HG03439 (cell line): ENCODE results near the gene CNBP.
"Not testable (repeated sequence)": the region's sequence is repeated elsewhere in the genome, so short reads cannot be mapped to it uniquely, and the experiment has no call there.

Experiments
- ATAC-seq: cut with Tn5 transposase; IDR thresholded peaks from one replicate; pipeline ENCODE4 v1.9.1; 2021; ENCODE audit warnings: mild to moderate bottlenecking, moderate library complexity; ENCODE audit not compliant: unreplicated experiment

The CNBP gene

DNA sequence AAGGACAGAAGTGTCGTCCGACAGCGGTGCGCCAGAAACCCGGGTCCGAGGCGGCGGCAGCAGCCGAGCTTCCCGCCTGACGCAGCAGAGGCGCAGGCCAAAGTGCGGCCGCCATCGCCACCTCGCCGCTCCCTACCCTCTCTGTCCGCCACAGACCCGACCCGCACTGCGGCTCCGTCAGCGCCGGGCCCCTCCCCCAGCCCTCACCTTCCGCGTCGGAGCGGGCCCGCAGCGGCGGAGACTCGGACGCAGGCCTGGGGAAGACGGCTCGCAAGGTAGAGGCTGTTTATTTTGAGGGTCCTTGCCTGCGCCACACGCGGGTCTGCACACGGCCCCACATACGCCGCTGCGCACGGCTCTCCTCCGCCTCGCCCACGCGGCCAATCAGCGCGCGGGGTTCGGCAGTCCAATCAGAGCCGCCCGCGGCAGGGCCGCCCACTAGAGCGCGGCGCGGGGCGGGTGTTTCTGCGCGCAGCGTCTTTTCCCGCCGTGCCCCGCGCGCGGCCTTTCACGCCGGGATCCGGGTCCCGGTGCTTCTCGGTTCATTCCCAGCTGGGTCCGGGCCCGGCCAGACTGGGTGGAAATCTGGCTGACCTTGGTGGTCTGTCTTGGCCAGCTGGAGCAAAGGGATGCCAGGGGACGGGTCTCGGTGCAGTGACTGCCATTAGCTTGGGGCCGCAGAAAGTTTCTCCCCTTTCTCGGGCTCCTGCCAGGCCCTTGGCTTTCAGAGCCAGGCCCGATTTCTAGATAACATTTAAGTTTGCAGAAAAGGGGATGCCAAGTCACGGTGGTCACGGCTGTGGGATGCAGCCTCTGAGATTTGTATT lies at the start of gene CNBP:
CNBP (minus strand) TSS at position 328 of the 827 bp plus-strand sequence. CDS start 12,139 bp downstream, outside the sequence.
- ATAC-seq, result peak; percentile 96

DNA sequence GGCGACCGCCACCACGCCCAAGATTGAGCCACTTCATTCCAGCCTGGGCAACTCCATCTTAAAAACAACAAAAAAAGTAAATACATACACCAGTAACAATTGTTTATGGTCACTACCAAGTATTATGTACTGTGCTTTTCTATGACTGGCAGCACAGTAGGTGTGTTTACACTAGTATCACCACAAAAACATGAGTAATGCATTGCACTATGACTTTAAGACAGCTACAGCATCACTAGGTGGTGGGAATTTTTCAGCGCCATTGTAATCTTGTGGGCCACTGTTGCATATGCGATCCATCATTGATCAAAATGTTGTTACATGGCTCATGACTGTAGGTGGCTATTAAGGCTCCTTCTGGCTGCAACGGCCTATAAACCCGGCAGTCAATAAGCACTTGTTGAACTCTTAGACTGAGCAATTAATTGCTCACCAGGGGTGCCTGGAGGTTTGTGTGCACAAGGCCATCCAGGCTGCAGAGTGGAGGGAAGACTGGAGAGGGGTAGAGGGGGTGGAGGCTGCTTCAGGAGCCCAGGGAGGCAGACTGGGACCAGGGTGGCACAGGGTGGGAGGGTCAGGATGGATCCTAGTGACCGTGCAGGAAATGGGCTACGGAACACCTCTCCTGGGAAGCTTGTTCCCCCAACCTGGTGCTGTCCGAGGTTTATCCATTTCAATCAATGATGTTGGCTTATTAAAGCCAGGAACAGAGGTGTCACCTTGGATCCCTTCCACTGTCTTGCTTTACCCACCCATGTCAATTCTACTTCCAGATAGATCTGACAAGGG lies 47.8 kb upstream of the CNBP start:
- ATAC-seq, result no peak

DNA sequence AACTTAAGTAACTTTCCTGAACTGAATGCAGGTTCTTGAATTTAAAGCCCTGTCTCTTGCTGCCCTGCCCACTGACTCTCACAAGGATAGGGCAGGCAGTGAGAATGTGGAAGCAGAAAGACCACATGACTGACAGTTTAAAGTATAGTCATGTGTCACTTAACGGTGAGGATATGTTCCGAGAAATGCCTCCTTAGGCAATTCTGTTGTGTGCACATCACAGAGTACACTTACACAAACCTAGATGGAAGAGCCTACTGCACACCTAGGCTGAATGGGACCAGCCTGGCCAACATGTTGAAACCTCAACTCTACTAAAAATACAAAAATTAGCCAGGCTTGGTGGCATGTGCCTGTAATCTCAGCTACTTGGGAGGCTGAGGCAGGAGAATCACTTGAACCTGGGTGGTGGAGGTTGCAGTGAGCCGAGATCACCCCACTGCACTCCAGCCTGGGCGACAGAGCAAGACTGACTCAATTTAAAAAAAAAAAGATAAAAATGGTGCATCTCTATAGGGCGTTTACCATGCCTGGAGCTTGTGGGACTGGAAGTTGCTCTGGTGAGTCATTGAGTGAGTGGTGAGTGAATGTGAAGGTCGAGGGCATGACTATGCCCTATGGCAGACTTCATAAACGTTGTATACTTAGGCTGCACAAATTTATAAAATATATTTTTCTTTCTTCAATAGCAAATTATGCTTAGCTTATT lies 46.8 kb upstream of the CNBP start:
- ATAC-seq, result no peak

DNA sequence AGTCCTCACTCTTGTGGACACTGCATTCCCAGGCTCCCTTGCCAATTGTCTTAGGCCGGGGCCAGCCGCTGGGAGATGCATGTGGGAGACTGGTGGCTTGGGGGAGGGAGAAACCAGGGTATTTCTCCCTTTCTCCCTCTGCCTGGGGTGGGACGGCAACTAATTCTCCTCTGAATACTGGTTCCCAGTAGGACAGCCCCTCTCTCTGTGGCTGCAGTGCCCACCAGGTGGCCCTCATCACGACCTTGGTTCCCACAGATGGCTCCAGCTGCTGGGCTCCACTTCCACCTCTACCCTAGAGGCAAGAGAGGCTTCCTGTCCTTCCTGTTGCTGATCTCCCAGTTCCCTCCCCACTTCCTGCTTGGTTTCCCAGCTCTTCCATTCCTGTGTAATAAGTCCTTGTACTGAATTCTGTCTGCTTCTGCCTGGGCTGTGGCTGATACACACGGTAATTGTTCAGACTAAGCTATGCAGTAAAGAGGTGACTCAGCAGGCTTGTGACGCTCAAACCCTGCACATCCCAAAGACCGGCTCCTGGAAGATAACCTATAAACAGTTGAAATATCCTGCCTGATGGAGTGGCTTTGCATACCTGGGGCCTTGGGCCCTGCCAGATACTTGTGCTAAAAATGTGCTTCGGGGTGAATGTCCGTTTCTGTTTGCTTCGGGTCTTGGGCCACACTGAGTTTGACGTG lies 45.3 kb upstream of the CNBP start:
- ATAC-seq, result no peak

DNA sequence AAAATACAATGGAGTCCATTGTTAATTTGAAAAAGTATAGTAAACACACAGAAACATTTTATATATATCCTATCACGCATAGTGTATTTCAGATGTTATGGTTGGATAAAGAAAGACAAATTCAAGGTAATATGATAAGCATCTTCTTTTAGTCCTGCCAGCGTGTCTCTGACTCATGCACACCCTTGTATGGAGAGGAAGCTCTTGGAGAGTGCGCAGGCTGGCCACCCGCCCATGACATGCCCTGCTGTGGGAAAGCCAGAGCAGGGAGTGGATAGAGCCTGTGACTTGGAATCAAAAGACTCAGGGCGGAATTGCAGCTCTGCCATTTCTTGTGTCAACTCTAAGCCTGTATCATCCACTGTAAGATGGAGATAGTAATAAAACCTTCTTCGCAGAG lies 42.7 kb upstream of the CNBP start:
- no peak for ATAC-seq

DNA sequence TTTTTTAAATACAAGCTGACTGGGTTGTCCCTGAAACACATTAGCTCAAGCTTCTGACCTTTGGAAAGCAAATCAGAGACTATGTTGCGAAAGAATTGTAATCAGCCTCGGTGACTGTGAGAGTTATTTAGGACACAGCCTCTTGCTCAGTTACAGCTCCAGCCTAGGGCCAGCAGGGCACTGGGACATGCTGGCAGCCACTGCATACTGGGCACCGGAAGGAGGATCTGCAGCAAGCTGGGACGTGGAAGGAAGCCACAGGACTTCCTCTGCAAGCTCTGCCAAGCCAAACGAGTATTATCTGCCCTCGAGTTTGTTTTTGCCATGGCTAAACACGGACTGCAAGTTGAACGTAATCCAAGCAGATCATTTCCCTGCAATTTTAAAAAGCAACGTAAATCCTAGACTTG lies 41.3 kb upstream of the CNBP start:
- ATAC-seq, result no peak

DNA sequence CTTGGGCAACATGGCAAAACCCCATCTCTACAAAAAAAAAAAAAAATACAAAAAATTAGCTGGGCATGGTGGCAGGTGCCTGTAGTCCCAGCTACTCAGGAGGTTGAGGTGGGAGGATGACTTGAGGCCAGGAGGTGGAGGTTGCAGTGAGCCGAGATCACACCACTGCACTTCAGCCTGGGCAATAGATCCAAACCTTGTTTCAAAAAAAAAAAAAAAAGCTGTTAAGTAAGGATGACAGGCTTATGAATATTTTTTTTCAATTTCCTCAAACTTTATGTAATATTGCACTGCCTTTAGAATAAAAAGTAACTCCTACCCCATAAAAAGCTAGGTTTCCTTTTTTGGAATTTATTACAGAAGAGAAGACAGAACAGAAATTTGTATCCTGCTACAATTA lies 40.7 kb upstream of the CNBP start:
- not testable (repeated sequence) for ATAC-seq

DNA sequence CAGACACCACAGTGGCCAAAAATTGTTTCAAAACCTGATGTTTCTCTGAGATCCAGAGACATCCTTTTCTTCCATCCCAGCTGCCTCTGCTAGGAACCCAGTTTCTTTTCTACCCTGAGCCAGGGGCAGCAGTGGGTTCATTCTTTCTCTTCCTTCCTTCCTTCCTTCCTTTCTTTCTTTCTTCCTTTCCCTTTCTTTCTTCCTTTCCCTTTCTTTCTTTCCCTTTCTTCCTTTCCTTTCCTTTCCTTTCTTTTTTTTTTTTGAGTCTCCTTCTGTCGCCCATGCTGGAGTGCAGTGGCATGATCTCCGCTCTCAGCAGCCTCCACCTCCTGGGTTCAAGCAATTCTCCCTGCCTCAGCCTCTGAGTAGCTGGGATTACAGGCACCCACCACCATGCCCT lies 35.0 kb upstream of the CNBP start:
- ATAC-seq, result no peak

DNA sequence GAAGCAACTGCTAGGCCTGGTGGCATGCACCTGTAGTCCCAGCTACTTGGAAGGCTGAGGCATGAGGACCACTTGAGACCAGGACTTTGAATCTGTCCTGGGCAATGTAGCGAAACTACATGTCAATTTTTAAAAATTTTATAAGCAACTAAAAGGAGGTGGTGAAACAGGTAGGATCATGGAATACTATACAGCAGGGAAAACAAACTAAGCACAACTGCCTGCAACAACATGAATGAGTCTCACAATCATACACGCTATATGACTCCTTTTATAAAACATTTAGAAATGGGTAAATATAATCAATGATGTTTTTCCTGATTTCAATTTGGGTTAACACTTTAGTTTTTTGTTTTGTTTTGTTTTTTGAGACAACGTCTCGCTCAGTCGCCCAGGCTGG lies 29.5 kb upstream of the CNBP start:
- ATAC-seq, result no peak

DNA sequence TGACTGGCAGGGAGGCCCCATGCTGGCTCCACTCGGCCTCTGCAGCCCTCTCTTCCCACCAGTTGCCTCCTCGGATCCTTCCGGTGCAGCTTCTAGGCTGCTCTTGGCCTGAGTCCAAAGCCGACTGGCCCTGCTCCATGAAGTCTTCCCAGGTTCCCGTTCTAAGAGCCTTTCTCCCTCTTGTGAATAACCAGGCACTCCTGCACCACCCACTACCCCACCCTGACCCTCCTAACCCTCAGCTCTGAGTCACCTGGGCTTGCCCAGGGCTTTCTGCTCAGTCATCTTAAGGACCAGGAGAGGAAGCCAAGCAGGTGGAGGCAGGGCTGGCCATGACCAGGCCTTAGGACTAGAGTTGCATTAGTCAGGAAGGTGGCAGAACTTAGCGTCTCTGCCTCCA lies 28.1 kb upstream of the CNBP start:
- no peak for ATAC-seq

DNA sequence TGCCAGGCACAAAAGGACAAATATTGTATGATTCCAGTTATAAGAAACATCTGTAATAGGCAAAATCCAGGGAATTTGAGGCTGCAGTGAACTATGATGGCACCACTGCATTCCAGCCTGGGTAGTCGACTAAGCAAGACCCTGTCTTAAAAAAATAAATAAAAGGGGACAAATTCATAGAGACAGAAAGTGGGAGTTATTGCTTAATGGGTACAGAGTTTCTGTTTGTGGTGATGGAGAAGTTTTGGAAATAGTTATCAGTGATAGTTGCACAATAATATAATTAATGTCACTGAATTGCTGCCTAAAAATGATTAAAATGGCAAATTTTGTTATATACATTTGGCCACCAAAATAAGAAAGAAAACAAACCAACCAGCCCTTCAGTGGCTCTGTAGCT lies 27.6 kb upstream of the CNBP start:
- ATAC-seq, result no peak

DNA sequence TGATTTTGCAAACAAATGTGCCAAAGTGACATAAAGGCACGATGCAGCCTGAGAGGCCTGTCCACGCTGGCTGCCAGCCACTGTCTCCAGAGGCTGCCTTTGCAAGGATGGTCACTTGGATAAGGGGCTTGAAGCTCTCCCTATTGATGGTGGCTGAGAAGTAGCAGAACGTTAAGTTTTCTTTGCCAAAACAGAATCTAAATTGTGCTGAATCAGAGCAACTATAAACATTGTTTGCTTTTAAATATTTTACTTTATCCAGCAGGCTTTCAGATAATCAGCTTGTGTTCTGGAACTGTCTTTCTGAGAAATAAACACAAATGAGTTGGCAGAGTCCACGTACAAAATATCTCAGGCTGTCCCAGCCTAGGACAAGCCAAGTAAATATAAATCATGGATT lies 23.8 kb upstream of the CNBP start:
- ATAC-seq, result no peak

DNA sequence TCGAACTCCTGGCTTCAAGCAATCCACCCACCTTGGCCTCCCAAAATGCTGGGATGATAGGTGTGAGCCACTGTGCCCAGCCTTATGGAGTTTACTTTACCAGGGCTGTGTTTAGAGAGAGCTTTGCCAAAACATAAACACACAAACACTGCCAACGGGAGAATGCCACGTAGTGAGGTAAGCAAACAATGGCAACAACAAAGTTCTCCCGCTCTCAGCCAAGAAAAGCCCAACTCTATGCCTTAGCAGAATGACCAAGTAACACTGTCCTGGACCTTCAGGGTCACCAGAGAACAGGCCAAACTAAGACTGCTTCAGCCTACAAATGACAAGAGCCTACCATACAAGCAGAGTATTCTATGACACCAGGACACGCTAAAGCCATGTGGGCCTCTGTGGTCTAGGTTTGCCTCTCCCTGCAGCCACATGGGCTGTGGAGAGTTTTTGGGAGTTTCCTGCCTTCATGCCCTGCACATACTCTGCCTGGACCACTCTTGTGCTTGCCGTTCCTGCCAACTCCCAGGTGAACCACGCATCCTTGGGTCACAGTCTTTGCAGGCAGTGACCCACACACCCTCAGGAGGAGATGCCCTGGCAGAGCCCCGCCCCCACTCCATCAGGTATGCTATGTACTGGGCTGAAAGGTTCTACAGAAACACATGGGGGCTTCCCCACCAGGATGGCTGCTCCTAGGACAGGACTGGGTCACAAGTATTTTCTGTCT lies 21.6 kb upstream of the CNBP start:
- ATAC-seq, result no peak

DNA sequence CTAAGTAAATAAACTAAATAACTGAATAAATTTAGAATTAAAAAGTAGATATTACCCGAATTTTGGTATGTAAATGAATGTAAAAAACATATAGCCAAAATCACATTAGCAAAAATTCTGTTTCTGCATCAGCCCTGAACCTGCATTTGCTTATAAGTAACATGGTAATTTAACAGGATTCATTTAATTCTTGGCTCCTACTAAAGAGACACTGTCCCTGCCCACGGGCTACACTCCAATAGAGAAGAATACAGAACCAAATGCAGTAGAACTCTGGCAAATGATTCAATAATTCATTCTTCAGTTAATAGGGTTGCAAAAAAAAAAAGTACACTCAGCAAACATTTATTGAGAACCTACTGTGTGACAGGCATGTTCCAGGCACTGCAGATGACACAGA lies 20.8 kb upstream of the CNBP start:
- ATAC-seq, result no peak

DNA sequence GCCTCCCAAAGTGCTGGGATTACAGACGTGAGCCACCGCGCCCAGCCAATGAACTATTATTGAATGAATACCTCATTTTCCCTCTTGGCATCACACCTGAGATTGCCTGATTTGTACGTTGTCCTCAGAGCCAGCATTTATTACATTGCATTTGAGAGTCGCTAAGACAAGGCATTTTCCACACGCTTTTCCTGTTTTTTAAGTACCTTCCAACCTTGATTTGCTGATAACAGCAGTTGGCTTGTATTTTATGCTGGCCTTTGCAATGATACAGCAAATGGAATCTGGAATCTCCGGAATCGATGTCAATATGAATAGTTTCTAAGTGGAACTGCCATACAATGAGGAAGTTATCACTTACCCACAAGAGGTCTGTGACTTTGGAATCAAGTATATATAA lies 15.7 kb upstream of the CNBP start:
- ATAC-seq, result no peak

DNA sequence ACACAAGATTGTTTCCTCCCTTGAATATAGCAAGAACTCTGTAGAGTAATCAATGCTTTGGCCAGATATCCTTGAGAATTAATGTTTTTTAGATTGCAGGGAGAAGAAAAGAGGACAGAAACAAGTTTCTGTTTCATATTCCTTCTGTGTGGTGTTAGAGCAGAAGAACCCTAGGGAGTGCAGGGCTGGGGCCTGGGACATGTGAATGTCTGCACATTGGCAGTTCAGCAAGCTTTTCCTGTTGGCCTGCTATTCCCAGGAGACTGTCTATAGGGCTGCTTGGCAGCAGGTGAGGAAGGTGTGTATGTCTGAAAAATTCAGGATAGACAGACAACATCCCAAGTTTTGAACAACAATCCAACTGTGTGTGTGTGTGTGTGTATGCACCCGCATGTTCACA lies 13.6 kb upstream of the CNBP start:
- ATAC-seq, result no peak

DNA sequence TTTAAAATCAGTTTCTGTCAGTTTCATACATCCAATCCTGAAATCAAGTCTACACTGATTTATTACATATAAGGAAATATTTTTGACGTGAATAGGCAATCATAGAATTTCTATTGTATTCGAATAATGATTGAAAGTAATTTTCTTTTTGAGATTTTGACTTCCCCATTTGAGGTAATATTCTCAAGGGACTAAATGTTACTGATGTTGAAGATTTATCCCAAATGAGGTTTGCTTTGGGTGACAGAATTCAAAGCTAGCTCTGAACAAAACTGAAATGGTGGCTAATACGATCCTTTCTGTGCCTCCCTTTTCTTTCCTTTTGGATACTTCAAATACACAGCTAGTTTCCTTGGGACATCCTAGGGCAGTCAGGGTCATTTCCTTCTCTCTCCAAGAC lies 12.9 kb upstream of the CNBP start:
- no peak for ATAC-seq

DNA sequence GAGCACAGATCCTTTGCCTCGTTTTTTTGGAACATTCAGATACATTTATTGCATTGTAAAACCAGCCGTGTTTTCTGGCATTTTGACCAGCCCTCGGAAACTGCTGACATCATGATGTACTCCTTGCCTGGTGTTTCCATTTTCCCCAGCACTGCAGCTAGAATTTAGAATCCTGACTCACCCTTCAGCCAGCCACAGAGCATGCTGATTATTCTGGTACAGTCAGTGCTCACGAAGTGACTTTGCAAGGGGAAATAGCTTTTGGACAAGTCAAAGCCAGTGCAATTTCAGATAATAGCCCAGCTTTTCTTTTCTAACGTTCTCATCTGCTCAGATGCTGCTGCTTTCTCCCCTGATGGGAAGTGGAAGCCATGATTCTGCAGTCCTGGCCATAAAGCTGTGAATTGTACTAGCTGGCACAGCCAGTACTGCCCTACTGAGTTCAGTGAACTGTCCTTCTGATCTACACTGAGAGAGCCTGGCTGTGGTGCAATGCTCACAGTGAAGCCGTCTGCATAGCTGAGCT lies 12.1 kb upstream of the CNBP start:
- ATAC-seq, result no peak

DNA sequence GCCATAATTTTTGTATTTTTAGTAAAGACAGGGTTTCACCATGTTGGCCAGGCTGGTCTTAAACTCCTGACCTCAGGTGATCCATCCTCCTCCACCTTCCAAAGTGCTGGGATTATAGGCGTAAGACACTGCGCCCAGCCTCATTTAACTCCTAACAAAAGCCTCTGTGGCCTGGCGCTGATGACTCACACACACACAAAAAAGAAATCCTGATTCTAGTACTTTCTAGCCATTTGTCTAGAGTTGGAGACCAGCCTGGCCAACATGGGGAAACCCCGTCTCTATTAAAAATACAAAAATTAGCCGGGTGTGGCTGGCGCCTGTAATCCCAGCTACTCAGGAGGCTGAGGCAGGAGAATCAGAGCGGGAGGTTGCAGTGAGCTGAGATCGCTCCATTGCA lies 6.1 kb upstream of the CNBP start:
- not testable (repeated sequence) for ATAC-seq

DNA sequence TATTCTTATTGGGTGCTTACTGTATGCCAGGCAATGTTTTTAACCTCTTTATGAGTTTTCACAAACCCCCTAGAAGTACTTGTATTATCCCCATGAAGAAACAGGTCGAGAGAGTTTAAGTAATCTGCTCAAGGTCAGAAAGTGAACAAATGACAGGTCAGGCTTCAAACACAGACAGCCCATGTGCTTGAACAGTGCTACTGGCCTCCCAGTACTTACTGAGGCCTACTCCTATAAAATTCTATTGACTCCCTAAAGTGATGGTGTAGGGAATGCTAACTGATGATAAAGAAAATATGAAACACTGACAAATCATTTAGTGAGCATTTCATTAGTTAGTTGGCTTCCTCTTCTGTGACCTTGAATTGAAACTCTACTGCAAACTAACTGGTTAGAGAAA lies 4.2 kb upstream of the CNBP start:
- no peak for ATAC-seq
